ENCODE data around the gene ITPKC. TPM values are rescaled to one million over a fixed set of nuclear protein-coding genes. Genes with fewer than 3 reads are reported as not detected.

The ITPKC gene
- polyA plus RNA-seq, 1 donor from 2014 or later, result 16.8 TPM

- no peaks in the 10 kb centered on the region for H3K27me3 ChIP-seq (ENCODE audit: insufficient read depth, low read depth, low read length)
- no peaks in the 10 kb centered on the region for H3F3A ChIP-seq (ENCODE audit: insufficient read depth, low read length, poor library complexity, severe bottlenecking)
- no peak overlapping the region for H2AFZ ChIP-seq (ENCODE audit: low read depth, low read length)
- peaks cover 9% of the 10 kb centered on the region for H3K9me3 ChIP-seq (ENCODE audit: low read length)
- TF ChIP-seq MXI1 (conservative IDR thresholded peaks at IDR 0.05; ENCODE audit: poor library complexity, severe bottlenecking) (no peak), TAF1 (IDR thresholded peaks at IDR 0.05; ENCODE audit: low read depth) (no peak), SMC3 (conservative IDR thresholded peaks at IDR 0.05; ENCODE audit: poor library complexity) (no peak), CTCF (IDR thresholded peaks at IDR 0.05; ENCODE audit: poor library complexity, severe bottlenecking) (no peak), RAD21 (conservative IDR thresholded peaks at IDR 0.05) (no peak), REST (IDR thresholded peaks at IDR 0.05; ENCODE audit: borderline replicate concordance) (no peak), EP300 (conservative IDR thresholded peaks at IDR 0.05; ENCODE audit: poor library complexity, severe bottlenecking) (no peak), POLR2AphosphoS5 (IDR thresholded peaks at IDR 0.05) (no peak), EZH2 (IDR thresholded peaks at IDR 0.05; ENCODE audit: borderline replicate concordance, insufficient read depth, low read length, poor library complexity, severe bottlenecking) (no peak)
- H4K20me1 ChIP-seq (ENCODE audit: insufficient read depth), result no peaks in the 10 kb centered on the region
- peaks cover 25% of the 10 kb centered on the region for H3K36me3 ChIP-seq (ENCODE audit: insufficient read depth, low read length)
- H3K79me2 ChIP-seq (replicated peaks; ENCODE audit: insufficient read depth, low read length), result no peaks in the 10 kb centered on the region
- no peak overlapping the region for H3K4me3 ChIP-seq (ENCODE audit: low read length)
- H3K4me2 ChIP-seq (ENCODE audit: low read length), result no peak overlapping the region
- no peaks in the 10 kb centered on the region for H3K9me2 ChIP-seq (ENCODE audit: insufficient read depth, low read length)
- no peak overlapping the region for H3K9ac ChIP-seq (ENCODE audit: low read length)
- H3K27ac ChIP-seq (ENCODE audit: low read length), result no peak overlapping the region
Measured at GRCh38 chr19:40668991-40669614, 47.8 kb upstream of the ITPKC start.

- H3K36me3 ChIP-seq (ENCODE audit: insufficient read depth, low read length), result peaks cover 25% of the 10 kb centered on the region
- peaks cover 9% of the 10 kb centered on the region for H3K9me3 ChIP-seq (ENCODE audit: low read length)
- H3K27ac ChIP-seq (ENCODE audit: low read length), result no peak overlapping the region
- H3K27me3 ChIP-seq (ENCODE audit: insufficient read depth, low read depth, low read length), result no peaks in the 10 kb centered on the region
- H3K4me3 ChIP-seq (ENCODE audit: low read length), result no peak overlapping the region
- no peak overlapping the region for H2AFZ ChIP-seq (ENCODE audit: low read depth, low read length)
- TF ChIP-seq MXI1 (conservative IDR thresholded peaks at IDR 0.05; ENCODE audit: poor library complexity, severe bottlenecking), result no peak
- no peak for TF ChIP-seq SMC3 (conservative IDR thresholded peaks at IDR 0.05; ENCODE audit: poor library complexity)
- no peak for TF ChIP-seq EZH2 (IDR thresholded peaks at IDR 0.05; ENCODE audit: borderline replicate concordance, insufficient read depth, low read length, poor library complexity, severe bottlenecking)
- no peak for TF ChIP-seq RAD21 (conservative IDR thresholded peaks at IDR 0.05)
- no peak for TF ChIP-seq TAF1 (IDR thresholded peaks at IDR 0.05; ENCODE audit: low read depth)
- TF ChIP-seq REST (IDR thresholded peaks at IDR 0.05; ENCODE audit: borderline replicate concordance), result no peak
- no peak for TF ChIP-seq EP300 (conservative IDR thresholded peaks at IDR 0.05; ENCODE audit: poor library complexity, severe bottlenecking)
- TF ChIP-seq CTCF (IDR thresholded peaks at IDR 0.05; ENCODE audit: poor library complexity, severe bottlenecking), result no peak
- TF ChIP-seq POLR2AphosphoS5 (IDR thresholded peaks at IDR 0.05), result no peak
- no peaks in the 10 kb centered on the region for H3K79me2 ChIP-seq (replicated peaks; ENCODE audit: insufficient read depth, low read length)
- H3K9me2 ChIP-seq (ENCODE audit: insufficient read depth, low read length), result no peaks in the 10 kb centered on the region
- no peaks in the 10 kb centered on the region for H3F3A ChIP-seq (ENCODE audit: insufficient read depth, low read length, poor library complexity, severe bottlenecking)
- no peak overlapping the region for H3K9ac ChIP-seq (ENCODE audit: low read length)
- H3K4me2 ChIP-seq (ENCODE audit: low read length), result no peak overlapping the region
- no peaks in the 10 kb centered on the region for H4K20me1 ChIP-seq (ENCODE audit: insufficient read depth)
Measured at GRCh38 chr19:40671404-40671803, 45.5 kb upstream of the ITPKC start.

All from neural cell (in vitro differentiated cells).